Ishikawa (cell line): ENCODE results near the gene TUBGCP6.

ENCODE experiments used
- CREB1 ChIP-seq: IDR thresholded peaks from 2 replicates; pipeline ENCODE4 v1.6.1; 2012; ENCODE audit warnings: low read depth
- EP300 ChIP-seq: IDR thresholded peaks from 2 replicates; pipeline ENCODE4 v1.6.1; 2012; ENCODE audit warnings: borderline replicate concordance
- FOXM1 ChIP-seq: IDR thresholded peaks from 2 replicates; pipeline ENCODE4 v1.6.1; 2012; ENCODE audit warnings: low read depth, borderline replicate concordance
- RAD21 ChIP-seq: IDR thresholded peaks from 2 replicates; pipeline ENCODE4 v1.6.1; 2012; ENCODE audit warnings: low read depth
- REST ChIP-seq: IDR thresholded peaks from 2 replicates; pipeline ENCODE4 v1.6.1; 2012; ENCODE audit warnings: low read depth, mild to moderate bottlenecking
- TCF12 ChIP-seq: IDR thresholded peaks from 2 replicates; pipeline ENCODE4 v1.6.1; 2012; ENCODE audit warnings: low read depth
- YY1 ChIP-seq: IDR thresholded peaks from 2 replicates; pipeline ENCODE4 v1.6.1; 2012; ENCODE audit warnings: low read depth

GRCh38 chr22:50197856-50198623 lies 46.8 kb downstream of the TUBGCP6 start:
- TF ChIP-seq CREB1 (no peak), YY1 (no peak), RAD21 (no peak), TCF12 (no peak), REST (no peak), EP300 (no peak), FOXM1 (no peak)
